WI38 (cell line): Measurements from ENCODE around the gene HLA-DPA1.
"Not testable (repeated sequence)": the region's sequence is repeated elsewhere in the genome, so short reads cannot be mapped to it uniquely, and the experiment has no call there.

Experiments used
- H3K4me3 ChIP-seq: 2 replicates; pipeline ENCODE4 v1.5.1; 2011; ENCODE audit warnings: low read depth, mild to moderate bottlenecking, control low read depth, low read length
- CTCF ChIP-seq: IDR thresholded peaks from 2 replicates; pipeline ENCODE4 v1.5.1; 2012; ENCODE audit warnings: low read depth, mild to moderate bottlenecking, control low read depth, low read length

Gene HLA-DPA1

GRCh38 chr6:33104887-33105286, 31.4 kb upstream of the HLA-DPA1 start:
- H3K4me3 ChIP-seq: no peak overlapping the region
- no peak for TF ChIP-seq CTCF

- H3K4me3 ChIP-seq: no peak overlapping the region
- TF ChIP-seq CTCF: no peak
Measured at GRCh38 chr6:33103776-33104175, 30.3 kb upstream of the HLA-DPA1 start.

GRCh38 chr6:33101121-33101737, 27.8 kb upstream of the HLA-DPA1 start:
- not testable (repeated sequence) for H3K4me3 ChIP-seq

- H3K4me3 ChIP-seq: no peak overlapping the region
- no peak for TF ChIP-seq CTCF
Measured at GRCh38 chr6:33095681-33096080, 22.2 kb upstream of the HLA-DPA1 start.

GRCh38 chr6:33093855-33094254, 20.4 kb upstream of the HLA-DPA1 start:
- TF ChIP-seq CTCF: no peak

GRCh38 chr6:33092385-33092784, 18.9 kb upstream of the HLA-DPA1 start:
- H3K4me3 ChIP-seq: no peak overlapping the region
- no peak for TF ChIP-seq CTCF

More at GRCh38 chr6:33093855-33094254, 20.4 kb upstream of the HLA-DPA1 start:
- no peak overlapping the region for H3K4me3 ChIP-seq

GRCh38 chr6:33091957-33092356, 18.5 kb upstream of the HLA-DPA1 start:
- H3K4me3 ChIP-seq: no peak overlapping the region
- TF ChIP-seq CTCF: peak; percentile 44
